Kidney (tissue), 14 donors: ENCODE results near the gene LMCD1. TPM values are rescaled to one million over a fixed set of nuclear protein-coding genes. Genes with fewer than 3 reads are reported as not detected.

Experiments
- DNase-seq, 5 donors: peaks; one replicate each; pipeline ENCODE4 v3.0.0-alpha.2; 2013 to 2020
- FAIRE-seq: peaks from 2 replicates; lab custom pipeline; 2012; peaks lifted over from hg19 to GRCh38; lab: Jason Lieb, UNC
- H3K27ac ChIP-seq, 2 donors: one replicate each; pipeline ENCODE4 v1.7.0; 2013; ENCODE audit warnings: low read depth in 2 of 2, low read length in 2 of 2, inconsistent platforms in 1 of 2
- H3K27me3 ChIP-seq: one replicate; pipeline ENCODE4 v1.7.1; 2013; ENCODE audit warnings: low read length, inconsistent platforms; ENCODE audit not compliant: control insufficient read depth, insufficient read depth
- H3K36me3 ChIP-seq, 3 donors: one replicate each; pipeline versions ENCODE4 v1.7.0 to v1.7.1; 2013; ENCODE audit warnings: low read length in 3 of 3, control low read depth in 1 of 3, inconsistent platforms in 1 of 3; ENCODE audit not compliant: insufficient read depth in 3 of 3, control insufficient read depth in 2 of 3
- H3K4me1 ChIP-seq, 3 donors: one replicate each; pipeline versions ENCODE4 v1.7.0 to v1.7.1; 2013; ENCODE audit warnings: low read length in 3 of 3, inconsistent platforms in 1 of 3, low read depth in 1 of 3; ENCODE audit not compliant: control insufficient read depth in 2 of 3, insufficient read depth in 2 of 3
- H3K4me3 ChIP-seq, 3 donors: one replicate each; pipeline versions ENCODE4 v1.7.0 to v1.8.1; 2013; ENCODE audit warnings: low read length in 3 of 3, control low read depth in 1 of 3, inconsistent platforms in 1 of 3
- H3K9ac ChIP-seq, 3 donors: one replicate each; pipeline versions ENCODE4 v1.7.0 to v1.7.1; 2013; ENCODE audit warnings: low read length in 3 of 3, control low read depth in 1 of 3, inconsistent platforms in 1 of 3
- H3K9me3 ChIP-seq, 3 donors: one replicate each; pipeline versions ENCODE4 v1.7.0 to v1.7.1; 2013; ENCODE audit warnings: low read length in 3 of 3, control low read depth in 1 of 3, inconsistent platforms in 1 of 3; ENCODE audit not compliant: control insufficient read depth in 2 of 3, insufficient read depth in 1 of 3
- CTCF ChIP-seq: IDR thresholded peaks from 3 replicates; pipeline ENCODE4 v1.5.1; 2012; ENCODE audit warnings: mild to moderate bottlenecking, moderate library complexity, borderline replicate concordance; ENCODE audit not compliant: insufficient read depth; ENCODE audit errors: extremely low read depth
- intact Hi-C: fragments of 100-400 bp; cut with DNase I; formaldehyde crosslinking; loops from one replicate; pipeline ENCODE4 v1.11.1; 2022
- polyA plus RNA-seq: library from polyadenylated mRNA; stranded (reverse); fragments of 350-450 nt; fragmentation: Illumina TruSeq; extraction: RNeasy Lipid Tissue Mini Kit (QIAGEN cat#74804); gene quantifications from one replicate; pipeline ENCODE4 v1.2.3, GENCODE V29; 2014; ENCODE audit warnings: low read depth, low replicate concordance; ENCODE audit not compliant: insufficient read depth
- total RNA-seq: library from RNA; stranded (reverse); fragmentation: NEBNext Ultra II Directional; extraction: Animal tissue kit (Norgen Biotek cat#: 25700); gene quantifications from one replicate; pipeline ENCODE4 v1.2.1, GENCODE V29; 2021
- donor health status: control.
- donor health status: control.
- donor health status: control.
- donor health status: control.
- donor health status: control.
- donor health status: DM: yes; HTN: yes; CAD: no.
- donor health status: Normal renal cell carcinoma (clear cell type).

The LMCD1 gene
- total and polyA plus RNA-seq, 2 donors from 2014 or later = 24.3 to 65.4 TPM

- TF ChIP-seq CTCF = no peak
- DNase-seq (peak in 3 of 5 donors; percentile 40 to 80 (median 80)), FAIRE-seq (no peak)
- Histone ChIP-seq H3K9ac (no peak overlapping the region), H3K4me1 (peaks cover 0 to 10% (median 4%) of the 10 kb centered on the region in 3 donors), H3K4me3 (no peak overlapping the region), H3K27ac (peak overlapping the region; percentile 74 to 78), H3K27me3 (no peaks in the 10 kb centered on the region), H3K9me3 (peaks cover 0 to 3% (median 2%) of the 10 kb centered on the region in 3 donors), H3K36me3 (no peaks in the 10 kb centered on the region)
- intact Hi-C loops = no loop called here
Observed at GRCh38 chr3:8482960-8483665, 18.5 kb upstream of the LMCD1 start.

GRCh38 chr3:8484409-8485140, 17.0 kb upstream of the LMCD1 start:
- intact Hi-C loops = no loop called here
- Histone ChIP-seq H3K4me1 (peaks cover 0 to 10% (median 4%) of the 10 kb centered on the region in 3 donors), H3K9ac (no peak overlapping the region), H3K36me3 (no peaks in the 10 kb centered on the region), H3K4me3 (no peak overlapping the region), H3K27ac (no peak overlapping the region), H3K9me3 (peaks cover 0 to 3% (median 2%) of the 10 kb centered on the region in 3 donors), H3K27me3 (no peaks in the 10 kb centered on the region)
- FAIRE-seq = no peak
- no peak for DNase-seq
- no peak for TF ChIP-seq CTCF

GRCh38 chr3:8485141-8485870, 16.3 kb upstream of the LMCD1 start:
- intact Hi-C loops = no loop called here
- FAIRE-seq = no peak
- Histone ChIP-seq H3K9me3 (peaks cover 0 to 3% (median 2%) of the 10 kb centered on the region in 3 donors), H3K27me3 (no peaks in the 10 kb centered on the region), H3K27ac (no peak overlapping the region), H3K36me3 (no peaks in the 10 kb centered on the region), H3K4me3 (no peak overlapping the region), H3K4me1 (peaks cover 0 to 15% (median 4%) of the 10 kb centered on the region in 3 donors), H3K9ac (no peak overlapping the region)
- DNase-seq = no peak
- TF ChIP-seq CTCF = no peak
